NCI-H1048 (cell line): ENCODE results near the gene SECTM1.

Experiments
- DNase-seq: peaks from one replicate; lab custom pipeline; 2025; lab: John Stamatoyannopoulos, UW

SECTM1 gene

DNA sequence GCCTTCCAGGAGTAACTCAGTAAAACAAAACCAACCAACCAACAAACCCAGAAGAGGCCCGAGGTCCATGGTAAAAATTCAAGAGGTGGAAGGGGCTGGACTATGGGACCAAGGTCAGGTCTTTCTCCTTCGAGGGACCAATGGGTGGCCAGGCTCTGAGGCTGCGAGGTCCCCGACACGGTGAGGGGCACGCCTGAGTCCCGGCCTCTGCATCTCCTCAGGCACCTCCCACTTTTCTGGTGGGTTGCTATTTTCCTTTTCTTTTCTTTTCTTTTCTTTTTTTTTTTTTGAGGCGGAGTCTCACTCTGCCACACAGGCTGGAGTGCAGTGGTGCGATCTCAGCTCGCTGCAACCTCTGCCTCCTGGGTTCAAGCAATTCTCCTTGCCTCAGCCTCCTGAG is 34.1 kb downstream of the SECTM1 start:
- no peak for DNase-seq

DNA sequence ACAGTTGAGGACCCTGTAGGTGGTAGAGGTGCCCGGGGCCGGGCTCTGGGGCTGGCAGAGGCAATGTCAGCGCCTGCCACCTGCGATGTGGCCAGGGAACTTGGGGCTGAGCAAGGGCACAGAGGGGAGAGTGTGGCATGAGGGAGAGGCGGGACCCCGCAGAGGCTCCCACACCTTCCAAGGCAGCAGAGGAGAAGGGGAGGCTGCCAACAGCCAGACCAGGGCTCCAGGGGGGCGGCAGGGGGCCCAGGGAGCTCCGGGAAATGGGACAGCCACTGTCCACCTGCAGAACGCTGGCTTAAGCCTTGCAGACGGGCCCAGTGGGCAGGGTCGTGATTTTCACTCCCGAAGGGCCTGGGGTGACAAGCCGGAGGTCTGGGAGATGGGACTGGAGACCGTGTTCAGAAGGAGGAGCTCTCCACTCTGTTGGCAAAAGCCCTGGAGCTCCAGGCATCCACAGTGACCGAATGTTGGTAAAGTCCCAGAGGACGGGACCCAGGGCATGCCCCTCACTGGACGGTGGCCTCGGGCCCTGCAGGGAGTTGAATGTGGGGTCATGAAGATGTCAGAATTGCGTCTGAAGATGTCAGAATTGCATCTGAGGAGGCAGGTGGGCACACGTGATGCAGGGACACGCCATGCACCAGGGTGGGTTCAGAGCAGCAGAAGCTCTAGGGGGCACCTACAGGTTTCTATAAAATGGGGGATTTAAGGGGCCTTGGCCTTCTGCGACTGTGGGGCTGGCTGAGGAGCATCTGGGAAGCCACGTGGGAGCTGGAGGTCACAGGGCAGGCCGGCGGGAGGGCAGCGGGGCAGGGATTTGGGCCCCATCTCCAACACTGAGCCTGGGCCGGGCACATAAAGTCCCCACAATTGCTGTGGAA is 34.8 kb downstream of the SECTM1 start:
- no peak for DNase-seq

DNA sequence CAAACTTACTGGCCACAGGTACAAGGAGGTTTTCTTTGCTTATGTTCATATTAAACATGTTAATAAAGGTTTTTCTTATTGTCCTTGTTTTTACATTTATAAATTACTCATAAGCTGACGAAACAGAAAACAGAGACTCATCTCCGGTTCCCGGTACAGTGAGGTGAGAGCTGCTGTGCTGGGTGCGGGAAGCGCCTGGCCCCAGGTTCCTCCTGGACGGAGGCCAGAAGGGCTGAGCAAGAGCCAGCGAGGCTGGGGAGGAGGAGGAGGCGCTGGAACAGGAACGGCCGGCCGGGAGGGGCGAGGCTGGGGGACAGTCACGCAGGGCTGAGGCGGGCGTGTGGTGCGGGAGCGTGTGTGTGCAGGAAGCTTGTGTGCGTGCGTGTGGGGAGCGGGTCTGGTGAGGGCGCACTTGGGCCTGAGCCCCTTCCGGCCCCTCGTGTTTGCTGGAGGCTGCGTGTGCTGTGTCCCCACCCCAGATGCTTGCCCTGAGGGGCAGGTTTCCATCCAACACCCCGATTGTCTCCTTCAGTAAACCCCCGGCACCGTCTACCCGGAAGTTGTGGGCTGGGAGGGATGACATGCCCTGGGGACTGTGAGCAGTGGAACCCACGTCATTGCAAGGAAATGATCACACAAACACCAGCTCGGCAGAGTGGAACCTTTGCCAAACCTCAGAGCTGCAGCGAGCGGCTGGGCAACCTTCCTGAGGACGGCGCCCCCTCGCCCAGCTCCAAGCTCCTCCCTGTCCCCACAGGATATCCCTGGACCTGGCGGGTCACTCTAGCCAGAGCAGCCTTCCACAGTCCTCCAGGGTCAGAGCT is 35.6 kb downstream of the SECTM1 start:
- no peak for DNase-seq

GRCh38 chr17:82297280-82297713 is 36.3 kb downstream of the SECTM1 start:
- no peak for DNase-seq

GRCh38 chr17:82296511-82297279 is 36.9 kb downstream of the SECTM1 start:
- no peak for DNase-seq

DNA sequence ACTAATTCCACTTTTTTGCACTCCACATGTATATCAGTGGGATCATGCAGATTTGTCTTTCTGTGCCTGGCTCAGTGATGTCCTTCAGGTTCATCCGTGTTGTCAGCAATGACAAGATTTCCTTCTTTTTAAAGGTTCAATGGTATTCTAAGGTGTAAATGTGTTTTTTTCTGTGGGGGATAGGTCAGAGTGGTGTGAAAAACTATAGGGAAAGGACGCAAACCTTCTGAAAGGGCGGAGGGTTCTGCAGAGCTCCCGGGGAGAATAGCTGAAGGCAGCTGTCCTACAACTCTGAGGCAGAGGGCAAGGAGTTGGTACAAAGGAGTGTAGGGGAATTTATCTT is 38.1 kb downstream of the SECTM1 start:
- DNase-seq = no peak

DNA sequence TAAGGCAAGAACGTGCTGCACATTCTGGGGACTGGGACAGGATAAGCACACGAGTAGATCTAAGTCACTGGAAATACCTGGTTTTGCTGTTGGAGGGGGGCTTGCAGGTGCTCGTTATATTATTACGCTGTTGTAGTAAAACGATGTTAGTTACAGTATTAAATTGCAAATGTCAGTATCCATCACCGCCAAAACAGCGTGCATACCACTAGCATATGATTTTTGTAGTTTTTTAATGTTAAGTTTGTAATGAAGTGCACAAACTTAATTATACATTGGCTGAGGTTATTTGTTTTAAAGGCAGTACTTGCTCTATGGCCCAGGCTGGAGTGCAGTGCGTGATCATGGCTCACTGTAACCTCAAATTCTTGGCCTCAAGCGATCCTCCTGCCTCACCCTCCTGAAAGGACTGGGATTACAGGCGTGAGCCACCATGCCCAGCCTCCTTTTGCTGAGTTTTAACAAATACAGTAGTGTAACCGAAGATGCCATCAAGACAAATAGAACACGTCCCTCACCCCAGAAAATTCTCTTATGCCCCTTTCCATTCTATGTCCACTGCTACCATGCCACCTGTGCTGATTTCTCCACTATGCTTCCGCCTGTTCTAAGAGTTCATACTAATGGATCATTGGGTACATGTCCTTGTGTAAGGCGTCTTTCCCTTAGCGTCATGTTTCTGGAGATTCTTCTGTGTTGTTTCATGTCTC is 39.3 kb downstream of the SECTM1 start:
- DNase-seq = no peak

GRCh38 chr17:82292251-82293154 is 41.1 kb downstream of the SECTM1 start:
- peak; percentile 93 for DNase-seq

DNA sequence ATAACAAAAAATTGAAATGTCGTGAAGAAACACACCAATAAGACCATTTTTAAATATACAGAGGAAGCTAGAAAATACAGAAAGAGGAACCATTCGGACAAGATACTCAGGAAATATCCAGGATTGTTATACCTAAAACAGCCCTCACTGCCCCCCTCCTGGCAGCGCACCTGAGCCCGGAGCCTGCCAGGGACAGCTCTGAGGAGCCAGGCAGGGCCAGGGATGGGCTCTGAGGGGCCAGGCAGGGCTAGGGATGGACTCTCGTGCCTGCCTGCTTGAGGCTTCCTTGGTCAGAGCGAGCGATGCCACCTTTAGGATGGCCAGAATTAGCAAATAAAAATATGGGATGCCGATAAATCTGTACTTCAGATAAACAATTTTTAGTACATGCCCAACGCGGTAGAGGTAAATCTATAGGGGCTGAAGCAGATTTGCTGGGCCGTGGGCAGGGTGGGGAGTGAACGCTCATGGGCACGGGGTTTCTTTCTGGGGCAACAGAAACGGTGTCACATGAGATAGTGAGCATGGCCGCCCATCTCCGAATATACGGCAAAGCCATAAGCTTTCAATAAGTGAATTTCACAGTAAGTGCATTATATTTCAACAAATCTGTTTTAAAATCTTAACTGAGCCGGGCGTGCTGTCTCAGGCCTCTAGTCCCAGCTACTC is 41.9 kb downstream of the SECTM1 start:
- DNase-seq = no peak

GRCh38 chr17:82287868-82288801 is 45.4 kb downstream of the SECTM1 start:
- DNase-seq = no peak

- no peak for DNase-seq
These were observed 46.3 kb downstream of the SECTM1 start for GRCh38 chr17:82287013-82287867.

GRCh38 chr17:82285141-82285540 is 48.4 kb downstream of the SECTM1 start:
- no peak for DNase-seq

- DNase-seq = no peak
These were observed 50.3 kb downstream of the SECTM1 start for GRCh38 chr17:82283208-82283749.

DNA sequence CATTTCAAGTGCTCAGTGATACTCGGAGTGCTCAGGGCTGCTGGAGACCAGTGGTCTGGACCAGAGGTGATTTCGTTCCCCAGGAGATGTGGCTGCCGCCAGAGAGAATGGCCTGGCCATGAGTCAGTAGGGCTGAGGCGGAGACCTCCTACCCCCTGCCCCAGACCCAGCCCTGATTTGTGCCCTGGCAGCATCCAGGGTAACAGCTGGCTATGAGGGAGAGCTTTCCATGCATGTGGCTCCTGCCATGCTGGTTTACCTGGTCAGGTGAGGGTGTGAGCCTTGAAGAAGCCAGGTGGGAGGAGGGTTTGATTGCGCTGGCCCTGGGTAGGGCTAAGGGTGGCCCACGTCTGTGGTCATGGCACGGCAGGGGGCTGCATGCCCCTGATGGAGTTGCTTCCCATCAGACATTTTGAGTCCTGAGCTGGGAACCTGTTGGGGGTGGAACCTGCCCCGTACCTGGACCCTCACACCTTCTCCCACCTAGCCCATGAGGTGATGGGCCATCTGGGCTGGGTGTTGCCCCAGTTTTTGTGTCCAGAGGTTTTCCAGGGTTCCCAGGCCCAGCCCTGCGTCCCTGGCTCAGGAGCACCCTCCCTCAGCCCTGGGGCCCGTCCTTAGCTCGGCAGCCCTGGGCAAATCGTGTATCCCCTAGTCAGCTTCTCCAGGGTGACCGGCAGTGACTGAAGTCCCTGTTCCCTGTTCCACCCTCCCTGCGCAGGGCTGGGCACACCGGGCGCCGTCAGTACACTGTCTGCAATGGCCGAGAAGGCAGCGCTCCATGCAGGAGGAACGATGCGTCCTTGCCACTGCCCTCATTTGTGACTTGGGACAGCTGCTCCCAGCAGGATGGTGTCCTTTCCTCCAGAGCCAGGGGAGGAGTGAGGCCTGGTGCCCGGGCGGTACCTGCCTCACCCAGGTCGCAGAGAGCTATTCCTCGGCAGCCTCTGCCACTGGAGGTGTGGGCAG is 51.0 kb downstream of the SECTM1 start:
- no peak for DNase-seq

- DNase-seq = no peak
These were observed 51.9 kb downstream of the SECTM1 start for GRCh38 chr17:82281502-82282238.

GRCh38 chr17:82281076-82281475 is 52.5 kb downstream of the SECTM1 start:
- DNase-seq = no peak
